ENCODE results near the gene THTPA. TPM values are rescaled to one million over a fixed set of nuclear protein-coding genes. Genes with fewer than 3 reads are reported as not detected.

The THTPA gene
- total and polyA plus RNA-seq, 2 of the 13 experiments (the other 11 are each of a cell fraction or from before 2014, with no cell fraction given), result 7.4 to 8.7 TPM

DNA sequence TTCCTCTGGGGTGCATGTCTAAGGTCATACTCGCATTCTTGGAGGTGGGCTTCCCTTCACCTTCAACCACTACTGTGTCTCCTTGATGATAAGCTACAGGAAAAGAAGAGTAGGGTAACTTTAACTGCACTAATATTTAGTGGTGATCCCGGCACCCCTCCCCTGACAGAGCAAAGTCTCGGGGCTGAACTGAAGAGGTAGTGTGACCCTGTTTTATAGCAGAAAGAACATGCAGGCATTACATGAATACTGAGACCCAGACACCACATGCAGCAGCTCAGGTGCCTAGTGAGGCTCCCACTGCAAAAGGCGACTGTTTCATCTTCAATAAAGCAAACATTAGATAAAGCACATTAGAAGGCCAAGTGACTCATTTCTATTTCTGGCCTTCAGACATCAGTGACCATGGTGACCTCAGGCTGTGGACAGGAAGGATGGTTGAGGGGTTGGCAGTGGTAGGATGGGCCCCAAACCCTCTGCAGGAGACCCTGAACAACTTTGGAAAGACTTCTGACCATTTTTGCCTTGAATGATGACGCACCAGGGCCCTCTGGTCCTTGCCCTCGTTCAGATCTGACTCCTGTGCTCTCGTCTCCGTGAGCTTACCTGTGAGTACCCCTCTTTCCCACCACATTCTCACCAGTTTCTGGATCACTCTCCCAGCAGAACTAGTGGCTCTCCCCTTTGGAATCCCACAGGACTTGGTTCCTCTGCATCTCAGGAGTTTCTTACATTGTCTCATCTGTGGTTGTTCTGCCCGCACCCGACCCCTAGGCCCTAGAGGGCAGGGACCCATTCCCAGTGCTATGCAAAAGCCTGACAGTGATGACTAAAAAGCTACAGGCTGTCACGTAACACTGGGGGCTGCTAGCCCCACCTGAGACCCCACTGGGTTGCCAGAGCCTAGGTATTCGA is 46.4 kb downstream of the THTPA start (continued):
- TF ChIP-seq ZNF652 (CRISPR knock-in tag; IDR thresholded peaks at IDR 0.05; ENCODE audit: borderline replicate concordance, low read depth) (peak; percentile 71; the same call in 1 of the 2 replicates), SOX6 (IDR thresholded peaks at IDR 0.05) (no peak), SOX6 (CRISPR knock-in tag; IDR thresholded peaks at IDR 0.05) (peak; percentile 86), ZNF614 (CRISPR knock-in tag; IDR thresholded peaks at IDR 0.05; ENCODE audit: borderline replicate concordance) (peak; percentile 100), PHF20 (CRISPR knock-in tag; IDR thresholded peaks at IDR 0.05) (no peak), MED1 (CRISPR knock-in tag; IDR thresholded peaks at IDR 0.05) (peak; percentile 95), PPARG (CRISPR knock-in tag; conservative IDR thresholded peaks at IDR 0.05) (0 out of 2 replicates have a peak, but pooled peaks have one; percentile 57), ZNF724P (CRISPR knock-in tag; IDR thresholded peaks at IDR 0.05; ENCODE audit: borderline replicate concordance) (no peak; the same call in 1 of the 2 replicates), NCOR1 (IDR thresholded peaks at IDR 0.05; ENCODE audit: borderline replicate concordance, low read length) (no peak), ZFP41 (CRISPR knock-in tag; IDR thresholded peaks at IDR 0.05; ENCODE audit: borderline replicate concordance) (no peak), EP300 (IDR thresholded peaks at IDR 0.05; ENCODE audit: low read depth in 2 of 2, low read length in 2 of 2) (peak; percentile 84 to 86), EP300 (CRISPR knock-in tag; IDR thresholded peaks at IDR 0.05; ENCODE audit: borderline replicate concordance) (peak; percentile 82), HNF4G (IDR thresholded peaks at IDR 0.05; ENCODE audit: borderline replicate concordance, low read depth, low read length) (no peak), HNF4G (CRISPR knock-in tag; IDR thresholded peaks at IDR 0.05; ENCODE audit: borderline replicate concordance, low read depth) (no peak; the same call in 1 of the 2 replicates), TBP (CRISPR knock-in tag; IDR thresholded peaks at IDR 0.05) (no peak), IKZF1 (IDR thresholded peaks at IDR 0.05) (no peak), ZNF24 (IDR thresholded peaks at IDR 0.05) (no peak), NFYB (CRISPR knock-in tag; IDR thresholded peaks at IDR 0.05) (no peak), POLR2AphosphoS2 (IDR thresholded peaks at IDR 0.05; ENCODE audit: low read depth, low read length) (no peak), MTF1 (CRISPR knock-in tag; IDR thresholded peaks at IDR 0.05) (no peak), ZNF234 (CRISPR knock-in tag; conservative IDR thresholded peaks at IDR 0.05) (no peak)
- TF ChIP-seq, protein P1, sequence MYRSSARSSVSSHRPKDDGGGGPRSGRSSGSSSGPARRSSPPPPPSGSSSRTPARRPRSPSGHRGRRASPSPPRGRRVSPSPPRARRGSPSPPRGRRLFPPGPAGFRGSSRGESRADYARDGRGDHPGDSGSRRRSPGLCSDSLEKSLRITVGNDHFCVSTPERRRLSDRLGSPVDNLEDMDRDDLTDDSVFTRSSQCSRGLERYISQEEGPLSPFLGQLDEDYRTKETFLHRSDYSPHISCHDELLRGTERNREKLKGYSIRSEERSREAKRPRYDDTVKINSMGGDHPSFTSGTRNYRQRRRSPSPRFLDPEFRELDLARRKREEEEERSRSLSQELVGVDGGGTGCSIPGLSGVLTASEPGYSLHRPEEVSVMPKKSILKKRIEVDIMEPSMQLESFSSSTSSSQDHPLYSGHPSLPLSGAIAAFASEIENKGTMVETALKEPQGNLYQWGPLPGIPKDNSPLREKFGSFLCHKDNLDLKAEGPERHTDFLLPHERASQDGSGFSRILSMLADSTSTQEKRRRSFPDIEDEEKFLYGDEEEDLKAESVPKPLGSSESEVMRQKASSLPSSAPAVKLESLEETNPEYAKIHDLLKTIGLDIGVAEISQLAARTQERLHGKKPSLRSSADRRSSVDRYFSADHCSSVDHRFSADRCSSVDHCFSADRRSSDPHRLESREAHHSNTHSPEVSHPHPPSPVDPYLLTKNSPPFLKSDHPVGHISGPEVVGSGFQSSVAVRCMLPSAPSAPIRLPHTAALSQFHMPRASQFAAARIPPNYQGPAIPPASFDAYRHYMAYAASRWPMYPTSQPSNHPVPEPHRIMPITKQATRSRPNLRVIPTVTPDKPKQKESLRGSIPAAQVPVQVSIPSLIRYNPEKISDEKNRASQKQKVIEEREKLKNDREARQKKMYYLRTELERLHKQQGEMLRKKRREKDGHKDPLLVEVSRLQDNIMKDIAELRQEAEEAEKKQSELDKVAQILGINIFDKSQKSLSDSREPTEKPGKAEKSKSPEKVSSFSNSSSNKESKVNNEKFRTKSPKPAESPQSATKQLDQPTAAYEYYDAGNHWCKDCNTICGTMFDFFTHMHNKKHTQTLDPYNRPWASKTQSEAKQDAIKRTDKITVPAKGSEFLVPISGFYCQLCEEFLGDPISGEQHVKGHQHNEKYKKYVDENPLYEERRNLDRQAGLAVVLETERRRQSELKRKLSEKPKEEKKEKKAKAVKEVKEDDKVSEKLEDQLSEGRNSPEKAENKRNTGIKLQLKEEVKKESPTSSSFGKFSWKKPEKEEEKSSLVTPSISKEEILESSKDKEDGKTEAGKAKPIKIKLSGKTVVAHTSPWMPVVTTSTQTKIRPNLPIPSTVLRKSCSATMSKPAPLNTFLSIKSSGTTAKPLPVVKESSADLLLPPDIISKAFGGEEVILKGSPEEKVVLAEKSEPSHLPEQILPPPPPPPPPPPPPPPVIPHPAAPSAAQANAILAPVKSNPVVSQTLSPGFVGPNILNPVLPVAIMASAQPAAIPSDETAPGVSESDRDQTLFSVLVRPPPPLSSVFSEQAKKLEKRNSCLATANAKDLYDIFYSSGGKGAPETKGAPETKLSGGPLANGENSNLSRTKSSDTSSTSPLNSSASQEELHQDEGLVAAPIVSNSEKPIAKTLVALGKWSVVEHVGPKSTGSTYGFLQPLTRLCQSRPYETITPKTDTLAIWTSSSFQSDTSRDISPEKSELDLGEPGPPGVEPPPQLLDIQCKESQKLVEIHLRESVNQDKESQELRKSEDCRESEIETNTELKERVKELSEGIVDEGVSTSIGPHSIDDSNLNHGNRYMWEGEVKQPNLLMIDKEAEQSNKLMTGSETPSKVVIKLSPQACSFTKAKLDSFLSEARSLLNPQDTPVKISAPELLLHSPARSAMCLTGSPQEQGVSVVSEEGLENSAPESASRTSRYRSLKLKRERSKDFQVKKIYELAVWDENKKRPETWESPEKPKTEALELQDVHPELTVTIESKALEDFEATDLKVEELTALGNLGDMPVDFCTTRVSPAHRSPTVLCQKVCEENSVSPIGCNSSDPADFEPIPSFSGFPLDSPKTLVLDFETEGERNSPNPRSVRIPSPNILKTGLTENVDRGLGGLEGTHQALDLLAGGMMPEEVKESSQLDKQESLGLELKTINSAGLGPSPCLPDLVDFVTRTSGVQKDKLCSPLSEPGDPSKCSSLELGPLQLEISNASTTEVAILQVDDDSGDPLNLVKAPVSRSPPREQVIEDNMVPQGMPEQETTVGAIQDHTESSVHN (CRISPR knock-in tag; IDR thresholded peaks at IDR 0.05), result no peak
- TF ChIP-seq, protein P2, sequence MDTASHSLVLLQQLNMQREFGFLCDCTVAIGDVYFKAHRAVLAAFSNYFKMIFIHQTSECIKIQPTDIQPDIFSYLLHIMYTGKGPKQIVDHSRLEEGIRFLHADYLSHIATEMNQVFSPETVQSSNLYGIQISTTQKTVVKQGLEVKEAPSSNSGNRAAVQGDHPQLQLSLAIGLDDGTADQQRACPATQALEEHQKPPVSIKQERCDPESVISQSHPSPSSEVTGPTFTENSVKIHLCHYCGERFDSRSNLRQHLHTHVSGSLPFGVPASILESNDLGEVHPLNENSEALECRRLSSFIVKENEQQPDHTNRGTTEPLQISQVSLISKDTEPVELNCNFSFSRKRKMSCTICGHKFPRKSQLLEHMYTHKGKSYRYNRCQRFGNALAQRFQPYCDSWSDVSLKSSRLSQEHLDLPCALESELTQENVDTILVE (CRISPR knock-in tag; IDR thresholded peaks at IDR 0.05), result peak; percentile 51; the same call in 1 of the 2 replicates

Measured in HepG2 (cell line).